Measurements from ENCODE around the gene ZC3H18.

ZC3H18 gene

GRCh38 chr16:88540346-88540977 lies 29.7 kb upstream of the ZC3H18 start:
- FAIRE-seq (no peak), DNase-seq (ENCODE audit: insufficient read length) (no peak)
- TF ChIP-seq TAF1 (IDR thresholded peaks at IDR 0.05; ENCODE audit: borderline replicate concordance, low read depth, low read length) (no peak), POLR2A (IDR thresholded peaks at IDR 0.05; ENCODE audit: low read depth, low read length) (no peak), POLR2AphosphoS5 (IDR thresholded peaks at IDR 0.05; ENCODE audit: low read depth, low read length) (no peak)

DNA sequence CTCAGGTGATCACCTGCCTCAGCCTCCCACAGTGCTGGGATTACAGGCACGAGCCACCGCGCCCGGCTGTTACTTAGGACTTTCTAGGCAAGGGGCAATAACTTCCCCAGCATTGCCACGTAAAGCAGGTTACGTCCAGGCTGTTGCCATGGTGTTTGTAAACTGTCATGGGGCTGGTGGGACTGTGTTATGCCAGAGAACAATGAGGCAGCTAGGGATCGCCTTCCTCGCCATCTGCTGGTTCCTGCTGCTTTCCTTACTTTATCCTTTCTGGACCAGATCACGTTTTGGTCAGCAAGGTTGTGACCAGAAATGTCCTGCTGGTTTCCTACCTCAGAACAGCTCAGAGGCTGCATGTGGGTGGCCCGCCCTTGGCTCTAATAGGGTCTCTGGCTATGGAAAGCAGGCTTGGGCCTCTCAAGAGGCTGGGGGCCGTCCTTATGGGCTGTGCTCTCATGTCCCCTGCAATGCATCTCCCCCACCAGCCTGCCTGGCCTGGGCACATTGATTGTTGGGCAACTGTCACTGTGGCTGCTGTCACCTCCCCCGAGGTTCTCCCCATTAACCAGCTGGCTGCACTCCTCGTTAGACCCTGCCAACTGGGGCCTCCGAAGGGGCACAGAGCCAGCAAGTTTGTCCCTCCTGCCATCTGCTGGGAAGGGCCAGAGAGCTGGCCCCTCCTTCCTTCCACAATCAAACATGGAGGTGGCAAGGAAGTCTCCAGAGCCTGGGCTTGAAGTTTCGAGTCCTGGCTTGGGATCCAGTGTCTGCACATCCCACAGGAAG lies 28.2 kb upstream of the ZC3H18 start:
- no peak for DNase-seq (ENCODE audit: insufficient read length)
- TF ChIP-seq TAF1 (IDR thresholded peaks at IDR 0.05; ENCODE audit: borderline replicate concordance, low read depth, low read length) (no peak), POLR2AphosphoS5 (IDR thresholded peaks at IDR 0.05; ENCODE audit: low read depth, low read length) (no peak), POLR2A (IDR thresholded peaks at IDR 0.05; ENCODE audit: low read depth, low read length) (no peak)
- FAIRE-seq = no peak

GRCh38 chr16:88543230-88543813 lies 26.9 kb upstream of the ZC3H18 start:
- FAIRE-seq = no peak
- TF ChIP-seq POLR2AphosphoS5 (IDR thresholded peaks at IDR 0.05; ENCODE audit: low read depth, low read length) (no peak), POLR2A (IDR thresholded peaks at IDR 0.05; ENCODE audit: low read depth, low read length) (no peak), TAF1 (IDR thresholded peaks at IDR 0.05; ENCODE audit: borderline replicate concordance, low read depth, low read length) (no peak)

DNA sequence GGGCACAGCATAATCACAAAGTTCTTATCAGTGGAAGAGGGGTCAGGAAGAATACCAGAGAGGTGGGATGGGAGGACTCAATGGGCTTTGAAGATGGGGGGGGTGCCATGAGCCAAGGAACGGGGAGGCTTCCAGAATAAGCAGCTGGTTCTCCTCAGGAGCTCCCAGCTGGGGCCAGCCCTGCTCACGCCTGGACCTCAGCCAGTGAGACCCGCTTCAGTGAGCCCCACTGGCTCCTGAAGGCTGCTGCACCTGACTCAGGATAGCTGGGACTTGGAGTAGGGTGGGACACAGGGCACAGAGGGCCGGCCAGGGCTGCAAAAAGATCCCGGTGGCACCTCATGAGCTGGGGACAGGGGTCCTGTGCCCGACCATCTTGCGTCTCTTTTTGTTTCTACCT lies 24.4 kb upstream of the ZC3H18 start:
- FAIRE-seq (no peak), DNase-seq (ENCODE audit: insufficient read length) (no peak)
- TF ChIP-seq POLR2AphosphoS5 (IDR thresholded peaks at IDR 0.05; ENCODE audit: low read depth, low read length) (no peak), POLR2A (IDR thresholded peaks at IDR 0.05; ENCODE audit: low read depth, low read length) (no peak), TAF1 (IDR thresholded peaks at IDR 0.05; ENCODE audit: borderline replicate concordance, low read depth, low read length) (no peak)

More at GRCh38 chr16:88543230-88543813, 26.9 kb upstream of the ZC3H18 start:
- DNase-seq (ENCODE audit: insufficient read length) = no peak

DNA sequence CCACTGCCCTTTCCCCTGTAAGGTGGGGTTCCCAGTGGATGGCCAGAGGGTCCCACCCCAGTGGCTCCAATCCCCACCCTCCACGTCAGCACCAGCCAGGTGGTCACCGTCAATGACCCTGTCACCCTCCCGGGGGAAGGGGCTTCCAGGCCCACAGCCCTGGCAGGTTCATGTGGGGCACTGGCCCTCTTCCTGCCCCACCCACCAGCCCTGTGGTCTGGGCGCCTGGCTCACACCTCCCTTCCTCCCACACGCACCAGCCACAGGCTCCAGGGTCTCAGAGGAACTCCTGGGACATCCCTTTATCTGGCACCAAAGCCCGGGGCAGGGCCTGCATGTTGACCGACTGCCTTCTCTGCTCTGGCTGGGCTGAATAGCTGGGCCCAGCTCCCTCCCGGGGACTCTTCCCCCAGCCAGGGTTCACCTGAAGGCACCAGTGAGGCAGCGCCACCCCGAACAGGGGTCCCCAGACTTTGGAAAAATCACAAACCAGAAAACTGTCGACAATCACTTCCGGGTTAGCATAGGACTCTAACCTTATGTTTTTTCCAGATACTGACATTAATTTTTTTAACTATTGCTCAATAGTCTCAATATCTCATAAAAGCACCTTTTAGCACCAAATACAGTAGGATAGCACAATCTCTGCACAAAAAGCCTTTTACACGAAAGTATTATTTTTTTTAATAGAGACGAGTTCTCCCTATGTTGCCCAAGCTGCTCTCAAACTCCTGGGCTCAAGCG lies 21.9 kb upstream of the ZC3H18 start:
- FAIRE-seq = no peak
- no peak for TF ChIP-seq POLR2A (IDR thresholded peaks at IDR 0.05; ENCODE audit: low read depth, low read length)
- TF ChIP-seq TAF1 (IDR thresholded peaks at IDR 0.05; ENCODE audit: borderline replicate concordance, low read depth, low read length) = no peak
- no peak for TF ChIP-seq POLR2AphosphoS5 (IDR thresholded peaks at IDR 0.05; ENCODE audit: low read depth, low read length)
- DNase-seq (ENCODE audit: insufficient read length) = no peak

GRCh38 chr16:88548985-88549384 lies 21.2 kb upstream of the ZC3H18 start:
- FAIRE-seq (no peak), DNase-seq (ENCODE audit: insufficient read length) (no peak)
- TF ChIP-seq TAF1 (IDR thresholded peaks at IDR 0.05; ENCODE audit: borderline replicate concordance, low read depth, low read length) = no peak
- no peak for TF ChIP-seq POLR2AphosphoS5 (IDR thresholded peaks at IDR 0.05; ENCODE audit: low read depth, low read length)

GRCh38 chr16:88549671-88550245 lies 20.4 kb upstream of the ZC3H18 start:
- DNase-seq (ENCODE audit: insufficient read length) = no peak
- FAIRE-seq = no peak
- TF ChIP-seq TAF1 (IDR thresholded peaks at IDR 0.05; ENCODE audit: borderline replicate concordance, low read depth, low read length) (no peak), POLR2A (IDR thresholded peaks at IDR 0.05; ENCODE audit: low read depth, low read length) (no peak), POLR2AphosphoS5 (IDR thresholded peaks at IDR 0.05; ENCODE audit: low read depth, low read length) (no peak)

- TF ChIP-seq POLR2AphosphoS5 (IDR thresholded peaks at IDR 0.05; ENCODE audit: low read depth, low read length) (no peak), POLR2A (IDR thresholded peaks at IDR 0.05; ENCODE audit: low read depth, low read length) (no peak), TAF1 (IDR thresholded peaks at IDR 0.05; ENCODE audit: borderline replicate concordance, low read depth, low read length) (no peak)
- FAIRE-seq = peak; percentile 73
- no peak for DNase-seq (ENCODE audit: insufficient read length)
Measured at GRCh38 chr16:88550246-88550661, 19.9 kb upstream of the ZC3H18 start.

- no peak for DNase-seq (ENCODE audit: insufficient read length)
- no peak for FAIRE-seq
- TF ChIP-seq TAF1 (IDR thresholded peaks at IDR 0.05; ENCODE audit: borderline replicate concordance, low read depth, low read length) (no peak), POLR2AphosphoS5 (IDR thresholded peaks at IDR 0.05; ENCODE audit: low read depth, low read length) (no peak), POLR2A (IDR thresholded peaks at IDR 0.05; ENCODE audit: low read depth, low read length) (no peak)
Measured at GRCh38 chr16:88552166-88552565, 18.0 kb upstream of the ZC3H18 start.

DNA sequence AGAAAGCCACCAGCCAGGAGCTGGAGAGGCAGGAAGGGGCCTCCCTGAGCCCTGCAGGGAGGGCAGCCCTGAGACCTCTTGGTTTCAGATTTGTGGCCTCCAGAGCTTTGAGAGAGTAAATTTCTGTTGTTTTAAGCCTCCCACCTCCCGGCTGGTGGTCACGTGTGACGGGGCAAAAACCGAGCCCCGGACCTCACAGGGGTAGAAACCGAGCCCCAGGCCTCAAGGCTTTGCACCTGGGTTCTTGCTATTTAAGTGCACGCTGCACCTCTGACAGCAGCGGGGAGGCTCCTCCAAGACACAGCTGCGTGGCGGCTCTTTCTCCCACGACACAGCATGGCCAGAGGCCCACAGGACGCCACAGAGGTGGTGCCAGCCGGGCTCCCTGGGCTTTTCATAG lies 17.4 kb upstream of the ZC3H18 start:
- TF ChIP-seq TAF1 (IDR thresholded peaks at IDR 0.05; ENCODE audit: borderline replicate concordance, low read depth, low read length) (no peak), POLR2AphosphoS5 (IDR thresholded peaks at IDR 0.05; ENCODE audit: low read depth, low read length) (no peak), POLR2A (IDR thresholded peaks at IDR 0.05; ENCODE audit: low read depth, low read length) (no peak)
- DNase-seq (ENCODE audit: insufficient read length) (no peak), FAIRE-seq (no peak)

DNA sequence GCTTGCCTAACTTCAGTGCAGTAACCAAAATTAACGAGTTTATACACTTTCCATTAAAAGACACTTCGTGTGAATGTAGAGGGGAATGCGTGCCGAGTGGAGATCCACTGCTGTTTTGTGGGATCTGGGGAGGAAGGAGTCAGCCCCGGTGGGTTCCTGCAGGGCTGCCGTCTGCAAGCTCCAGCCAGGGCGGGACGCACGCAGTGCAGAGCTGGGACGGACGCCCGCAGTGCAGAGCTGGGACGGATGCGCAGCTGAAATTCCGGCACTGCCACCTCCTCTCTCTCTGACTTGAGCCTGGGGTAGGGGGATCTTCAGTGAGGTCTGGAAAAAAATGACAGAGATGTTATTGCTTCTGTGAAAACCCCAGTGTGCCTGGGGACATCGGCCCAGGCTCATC lies 16.5 kb upstream of the ZC3H18 start:
- TF ChIP-seq POLR2A (IDR thresholded peaks at IDR 0.05; ENCODE audit: low read depth, low read length) (no peak), TAF1 (IDR thresholded peaks at IDR 0.05; ENCODE audit: borderline replicate concordance, low read depth, low read length) (no peak), POLR2AphosphoS5 (IDR thresholded peaks at IDR 0.05; ENCODE audit: low read depth, low read length) (no peak)
- DNase-seq (ENCODE audit: insufficient read length) (no peak), FAIRE-seq (no peak)

All from GM12892 (cell line).